ENCODE measurements around the gene REG4. TPM values are rescaled to one million over a fixed set of nuclear protein-coding genes. Genes with fewer than 3 reads are reported as not detected.

Gene REG4
- polyA plus RNA-seq, 2 donors = 0.12 TPM; not detected in 1

GRCh38 chr1:119773711-119774241, 37.5 kb downstream of the REG4 start:
- 52 to 60% methylated on average over 3 of the region's 3 CpGs for WGBS, 2 donors
- no peaks in the 10 kb centered on the region for H3K36me3 ChIP-seq (ENCODE audit: control insufficient read depth in 2 of 2, insufficient read depth in 2 of 2, low read length in 1 of 2)
- H3K4me1 ChIP-seq (ENCODE audit: control insufficient read depth in 2 of 2, insufficient read depth in 2 of 2, low read length in 1 of 2) = no peaks in the 10 kb centered on the region
- no peaks in the 10 kb centered on the region for H3K27me3 ChIP-seq (ENCODE audit: control insufficient read depth in 1 of 2, insufficient read depth in 2 of 2, low read length in 2 of 2)
- H3K9me3 ChIP-seq (ENCODE audit: control insufficient read depth in 2 of 2, insufficient read depth in 1 of 2, low read depth in 1 of 2, low read length in 1 of 2) = no peaks in the 10 kb centered on the region
- no peak overlapping the region for H3K27ac ChIP-seq (ENCODE audit: low read depth in 2 of 2, low read length in 1 of 2)
- no peak overlapping the region for H3K4me3 ChIP-seq (ENCODE audit: low read depth in 1 of 2, low read length in 2 of 2)

DNA sequence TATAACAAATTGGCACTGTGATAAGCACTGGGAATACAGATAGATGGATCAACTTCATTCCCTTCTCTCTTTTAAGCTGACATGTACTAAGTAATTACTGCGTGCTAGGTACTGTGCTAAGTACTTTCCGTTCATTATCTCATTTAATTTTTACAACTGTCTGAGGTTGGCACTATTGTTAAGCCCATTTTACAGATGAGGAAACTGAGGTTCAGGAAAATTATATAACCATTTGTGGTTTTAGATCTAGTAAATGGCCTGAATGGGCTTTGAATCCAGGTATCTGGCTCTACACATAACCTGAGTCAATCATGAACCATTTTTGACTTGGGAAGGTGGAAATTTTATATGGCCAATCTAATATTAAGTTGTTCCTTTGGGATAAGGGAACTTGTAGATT, 39.0 kb downstream of the REG4 start:
- Histone ChIP-seq H3K4me1 (ENCODE audit: control insufficient read depth in 2 of 2, insufficient read depth in 2 of 2, low read length in 1 of 2) (no peaks in the 10 kb centered on the region), H3K4me3 (ENCODE audit: low read depth in 1 of 2, low read length in 2 of 2) (no peak overlapping the region), H3K27me3 (ENCODE audit: control insufficient read depth in 1 of 2, insufficient read depth in 2 of 2, low read length in 2 of 2) (no peaks in the 10 kb centered on the region), H3K27ac (ENCODE audit: low read depth in 2 of 2, low read length in 1 of 2) (no peak overlapping the region), H3K9me3 (ENCODE audit: control insufficient read depth in 2 of 2, insufficient read depth in 1 of 2, low read depth in 1 of 2, low read length in 1 of 2) (no peaks in the 10 kb centered on the region), H3K36me3 (ENCODE audit: control insufficient read depth in 2 of 2, insufficient read depth in 2 of 2, low read length in 1 of 2) (no peaks in the 10 kb centered on the region)
- 92 to 93% methylated on average over 2 of the region's 2 CpGs for WGBS, 2 donors

DNA sequence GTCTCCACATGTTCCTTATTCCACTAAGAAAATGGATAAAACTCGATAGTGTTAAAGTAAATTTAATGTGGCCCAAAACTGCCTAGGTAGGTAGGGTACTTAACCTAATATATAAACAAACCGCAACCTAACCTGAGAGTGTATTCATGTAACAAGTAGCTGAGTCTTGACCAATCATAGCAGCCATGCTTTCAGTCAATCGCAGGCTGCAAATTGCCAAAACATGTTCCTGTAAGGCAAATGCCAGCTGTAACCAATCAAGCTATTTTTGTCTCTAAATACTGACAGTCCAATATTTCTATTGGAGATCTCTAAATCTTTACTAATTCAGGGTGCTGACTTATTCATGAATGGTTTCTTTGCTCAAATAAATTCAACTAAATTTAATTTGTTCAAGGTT, 39.5 kb downstream of the REG4 start:
- Histone ChIP-seq H3K27me3 (ENCODE audit: control insufficient read depth in 1 of 2, insufficient read depth in 2 of 2, low read length in 2 of 2) (no peaks in the 10 kb centered on the region), H3K4me1 (ENCODE audit: control insufficient read depth in 2 of 2, insufficient read depth in 2 of 2, low read length in 1 of 2) (peaks cover 0 to 4% of the 10 kb centered on the region in 2 donors), H3K9me3 (ENCODE audit: control insufficient read depth in 2 of 2, insufficient read depth in 1 of 2, low read depth in 1 of 2, low read length in 1 of 2) (no peaks in the 10 kb centered on the region), H3K4me3 (ENCODE audit: low read depth in 1 of 2, low read length in 2 of 2) (no peak overlapping the region), H3K27ac (ENCODE audit: low read depth in 2 of 2, low read length in 1 of 2) (no peak overlapping the region), H3K36me3 (ENCODE audit: control insufficient read depth in 2 of 2, insufficient read depth in 2 of 2, low read length in 1 of 2) (no peaks in the 10 kb centered on the region)
- WGBS, 2 donors = 58 to 72% methylated on average over 3 of the region's 3 CpGs

DNA sequence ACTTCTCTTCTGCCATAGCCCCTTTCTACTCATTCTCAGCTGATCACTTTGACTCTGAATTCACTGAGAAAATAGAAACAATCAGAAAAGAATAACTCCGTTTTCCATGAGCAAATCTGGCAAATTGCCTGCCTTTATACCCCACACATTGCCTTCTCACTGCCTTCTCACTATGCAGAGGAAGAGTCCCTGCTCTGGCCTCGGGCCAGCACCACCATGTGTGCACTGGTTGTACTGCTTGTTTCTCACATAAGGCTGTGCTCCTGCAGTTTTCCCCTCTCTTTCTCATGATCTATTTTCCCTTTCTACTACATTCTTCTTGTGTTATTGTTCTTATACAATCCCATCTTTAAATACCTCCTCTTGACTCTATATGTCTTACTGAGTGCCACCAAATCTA, 40.2 kb downstream of the REG4 start:
- Histone ChIP-seq H3K4me1 (ENCODE audit: control insufficient read depth in 2 of 2, insufficient read depth in 2 of 2, low read length in 1 of 2) (peaks cover 0 to 4% of the 10 kb centered on the region in 2 donors), H3K27me3 (ENCODE audit: control insufficient read depth in 1 of 2, insufficient read depth in 2 of 2, low read length in 2 of 2) (no peaks in the 10 kb centered on the region), H3K27ac (ENCODE audit: low read depth in 2 of 2, low read length in 1 of 2) (no peak overlapping the region), H3K36me3 (ENCODE audit: control insufficient read depth in 2 of 2, insufficient read depth in 2 of 2, low read length in 1 of 2) (no peaks in the 10 kb centered on the region), H3K9me3 (ENCODE audit: control insufficient read depth in 2 of 2, insufficient read depth in 1 of 2, low read depth in 1 of 2, low read length in 1 of 2) (no peaks in the 10 kb centered on the region), H3K4me3 (ENCODE audit: low read depth in 1 of 2, low read length in 2 of 2) (no peak overlapping the region)
- WGBS, 2 donors = 27 to 39% methylated on average over 2 of the region's 2 CpGs

DNA sequence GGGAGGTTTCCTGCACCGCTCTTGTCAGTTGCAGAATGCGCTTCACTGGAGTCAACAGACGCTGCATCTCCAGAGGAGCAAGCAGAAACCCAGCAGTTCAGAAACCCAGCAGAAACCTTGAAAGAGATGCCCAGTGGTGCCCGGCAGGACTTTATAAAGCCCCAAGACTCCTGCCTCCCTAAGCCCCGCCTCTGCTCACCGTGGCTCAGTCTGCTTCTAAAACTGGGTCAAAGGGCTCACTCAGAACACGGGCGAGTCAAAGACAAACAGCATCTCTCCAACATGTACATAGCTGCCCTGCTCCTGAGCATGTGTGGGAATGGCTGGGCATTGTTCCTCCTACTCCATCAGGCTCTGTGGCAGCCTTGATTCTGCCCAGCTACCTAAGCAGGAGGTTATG, 42.5 kb downstream of the REG4 start, which contains the start of gene HMGCS2:
TSS of gene HMGCS2 (minus strand) at position 128 of the 400 bp plus-strand sequence. CDS start at position 67, 61 bp downstream.
- no peaks in the 10 kb centered on the region for H3K36me3 ChIP-seq (ENCODE audit: control insufficient read depth in 2 of 2, insufficient read depth in 2 of 2, low read length in 1 of 2)
- no peaks in the 10 kb centered on the region for H3K9me3 ChIP-seq (ENCODE audit: control insufficient read depth in 2 of 2, insufficient read depth in 1 of 2, low read depth in 1 of 2, low read length in 1 of 2)
- H3K27me3 ChIP-seq (ENCODE audit: control insufficient read depth in 1 of 2, insufficient read depth in 2 of 2, low read length in 2 of 2) = no peaks in the 10 kb centered on the region
- WGBS, 2 donors = 49 to 51% methylated on average over 8 of the region's 8 CpGs
- peaks cover 0 to 4% of the 10 kb centered on the region in 2 donors for H3K4me1 ChIP-seq (ENCODE audit: control insufficient read depth in 2 of 2, insufficient read depth in 2 of 2, low read length in 1 of 2)
- no peak within 1 kb of the TSS for H3K4me3 ChIP-seq (ENCODE audit: low read depth in 1 of 2, low read length in 2 of 2)
- peak within 1 kb of the TSS in 1 of 2 donors; percentile 11 for H3K27ac ChIP-seq (ENCODE audit: low read depth in 2 of 2, low read length in 1 of 2)

DNA sequence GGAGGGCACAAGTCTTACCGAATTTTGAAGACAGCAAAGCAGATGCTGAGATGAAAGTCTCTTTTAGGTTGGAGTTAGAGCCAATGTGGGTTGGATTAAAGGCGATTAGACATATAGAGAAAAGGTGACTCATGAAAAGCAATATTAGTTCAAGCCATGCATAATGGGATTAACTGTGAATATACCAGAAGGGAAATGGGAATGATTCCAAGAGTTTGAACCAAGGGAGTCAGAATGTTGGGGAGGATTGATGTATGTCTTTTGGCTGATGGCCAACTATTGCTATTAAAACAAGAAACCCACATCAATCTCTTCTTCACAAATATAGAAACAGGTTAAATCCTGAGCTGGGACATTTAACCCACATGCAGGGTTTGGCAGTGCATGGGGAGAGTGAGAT, 43.8 kb downstream of the REG4 start:
- Histone ChIP-seq H3K4me1 (ENCODE audit: control insufficient read depth in 2 of 2, insufficient read depth in 2 of 2, low read length in 1 of 2) (peaks cover 0 to 4% of the 10 kb centered on the region in 2 donors), H3K27me3 (ENCODE audit: control insufficient read depth in 1 of 2, insufficient read depth in 2 of 2, low read length in 2 of 2) (no peaks in the 10 kb centered on the region), H3K36me3 (ENCODE audit: control insufficient read depth in 2 of 2, insufficient read depth in 2 of 2, low read length in 1 of 2) (no peaks in the 10 kb centered on the region), H3K27ac (ENCODE audit: low read depth in 2 of 2, low read length in 1 of 2) (no peak overlapping the region), H3K9me3 (ENCODE audit: control insufficient read depth in 2 of 2, insufficient read depth in 1 of 2, low read depth in 1 of 2, low read length in 1 of 2) (no peaks in the 10 kb centered on the region), H3K4me3 (ENCODE audit: low read depth in 1 of 2, low read length in 2 of 2) (no peak overlapping the region)
- 28 to 41% methylated on average over 2 of the region's 2 CpGs for WGBS, 2 donors

GRCh38 chr1:119766374-119766794, 44.9 kb downstream of the REG4 start:
- Histone ChIP-seq H3K4me3 (ENCODE audit: low read depth in 1 of 2, low read length in 2 of 2) (no peak overlapping the region), H3K27me3 (ENCODE audit: control insufficient read depth in 1 of 2, insufficient read depth in 2 of 2, low read length in 2 of 2) (no peaks in the 10 kb centered on the region), H3K4me1 (ENCODE audit: control insufficient read depth in 2 of 2, insufficient read depth in 2 of 2, low read length in 1 of 2) (peaks cover 0 to 4% of the 10 kb centered on the region in 2 donors), H3K27ac (ENCODE audit: low read depth in 2 of 2, low read length in 1 of 2) (peak overlapping the region in 1 of 2 donors; percentile 7), H3K36me3 (ENCODE audit: control insufficient read depth in 2 of 2, insufficient read depth in 2 of 2, low read length in 1 of 2) (no peaks in the 10 kb centered on the region), H3K9me3 (ENCODE audit: control insufficient read depth in 2 of 2, insufficient read depth in 1 of 2, low read depth in 1 of 2, low read length in 1 of 2) (no peaks in the 10 kb centered on the region)
- WGBS, 2 donors = 27 to 28% methylated on average over 4 of the region's 4 CpGs

- H3K4me3 ChIP-seq (ENCODE audit: low read depth in 1 of 2, low read length in 2 of 2) = no peak overlapping the region
- no peaks in the 10 kb centered on the region for H3K36me3 ChIP-seq (ENCODE audit: control insufficient read depth in 2 of 2, insufficient read depth in 2 of 2, low read length in 1 of 2)
- WGBS, 2 donors = 87 to 88% methylated on average over 6 of the region's 6 CpGs
Observed at GRCh38 chr1:119764220-119764619, 47.0 kb downstream of the REG4 start.

DNA sequence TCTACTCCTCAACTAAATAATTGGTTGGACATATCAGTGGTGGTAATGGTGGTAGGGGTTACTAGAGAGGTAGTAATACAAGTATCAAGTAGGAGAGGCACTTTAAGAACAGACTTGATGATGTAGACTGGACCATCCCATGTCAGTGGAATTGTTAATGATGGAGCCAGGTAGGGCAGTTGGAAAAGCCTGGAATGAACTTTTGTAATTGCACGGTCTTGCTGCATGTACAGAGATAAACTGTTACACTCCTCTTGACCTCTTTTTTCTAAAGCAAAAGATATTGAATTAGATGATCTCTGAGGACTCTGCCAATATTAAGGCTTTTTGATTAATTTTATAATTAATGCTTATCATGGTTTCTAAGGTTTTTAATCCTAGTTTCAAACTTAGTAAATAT, 48.3 kb downstream of the REG4 start:
- no peaks in the 10 kb centered on the region for H3K9me3 ChIP-seq (ENCODE audit: control insufficient read depth in 2 of 2, insufficient read depth in 1 of 2, low read depth in 1 of 2, low read length in 1 of 2)
- no peaks in the 10 kb centered on the region for H3K27me3 ChIP-seq (ENCODE audit: control insufficient read depth in 1 of 2, insufficient read depth in 2 of 2, low read length in 2 of 2)
- H3K4me1 ChIP-seq (ENCODE audit: control insufficient read depth in 2 of 2, insufficient read depth in 2 of 2, low read length in 1 of 2) = peaks cover 0 to 4% of the 10 kb centered on the region in 2 donors
- H3K36me3 ChIP-seq (ENCODE audit: control insufficient read depth in 2 of 2, insufficient read depth in 2 of 2, low read length in 1 of 2) = no peaks in the 10 kb centered on the region
- H3K27ac ChIP-seq (ENCODE audit: low read depth in 2 of 2, low read length in 1 of 2) = no peak overlapping the region
- WGBS, 2 donors = 76 to 86% methylated on average over 1 of the region's 1 CpG
- no peak overlapping the region for H3K4me3 ChIP-seq (ENCODE audit: low read depth in 1 of 2, low read length in 2 of 2)

More at GRCh38 chr1:119764220-119764619, 47.0 kb downstream of the REG4 start:
- Histone ChIP-seq H3K9me3 (ENCODE audit: control insufficient read depth in 2 of 2, insufficient read depth in 1 of 2, low read depth in 1 of 2, low read length in 1 of 2) (no peaks in the 10 kb centered on the region), H3K27me3 (ENCODE audit: control insufficient read depth in 1 of 2, insufficient read depth in 2 of 2, low read length in 2 of 2) (no peaks in the 10 kb centered on the region), H3K4me1 (ENCODE audit: control insufficient read depth in 2 of 2, insufficient read depth in 2 of 2, low read length in 1 of 2) (peaks cover 0 to 4% of the 10 kb centered on the region in 2 donors), H3K27ac (ENCODE audit: low read depth in 2 of 2, low read length in 1 of 2) (no peak overlapping the region)

DNA sequence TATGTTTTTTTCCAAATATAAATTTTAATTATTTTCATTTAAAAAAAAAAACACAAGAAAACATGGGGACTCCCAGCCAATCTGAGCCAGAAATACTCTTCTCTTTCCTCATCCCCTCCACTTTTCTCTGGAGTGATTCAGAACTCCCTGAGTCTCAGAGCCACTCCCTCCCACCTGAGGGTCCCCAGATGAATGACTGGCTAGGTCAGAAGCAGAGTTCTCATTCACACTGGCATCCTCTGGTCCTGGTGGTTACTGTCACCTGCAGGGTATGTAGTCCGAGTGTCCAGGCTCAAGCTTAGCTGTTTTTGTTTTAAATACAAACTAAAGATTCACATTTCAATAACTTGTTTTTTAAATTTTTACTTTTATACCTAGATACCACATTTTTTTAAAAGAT, 48.9 kb downstream of the REG4 start:
- 90 to 94% methylated on average over 1 of the region's 1 CpG for WGBS, 2 donors
- H3K36me3 ChIP-seq (ENCODE audit: control insufficient read depth in 2 of 2, insufficient read depth in 2 of 2, low read length in 1 of 2) = no peaks in the 10 kb centered on the region
- no peak overlapping the region for H3K27ac ChIP-seq (ENCODE audit: low read depth in 2 of 2, low read length in 1 of 2)
- no peak overlapping the region for H3K4me3 ChIP-seq (ENCODE audit: low read depth in 1 of 2, low read length in 2 of 2)
- H3K9me3 ChIP-seq (ENCODE audit: control insufficient read depth in 2 of 2, insufficient read depth in 1 of 2, low read depth in 1 of 2, low read length in 1 of 2) = no peaks in the 10 kb centered on the region
- H3K27me3 ChIP-seq (ENCODE audit: control insufficient read depth in 1 of 2, insufficient read depth in 2 of 2, low read length in 2 of 2) = no peaks in the 10 kb centered on the region
- peaks cover 0 to 4% of the 10 kb centered on the region in 2 donors for H3K4me1 ChIP-seq (ENCODE audit: control insufficient read depth in 2 of 2, insufficient read depth in 2 of 2, low read length in 1 of 2)
